ENCODE data around the gene SLAMF1. TPM values are rescaled to one million over a fixed set of nuclear protein-coding genes. Genes with fewer than 3 reads are reported as not detected.
A peak's percentile ranks its signal among the peaks of the same experiment; 100 is the strongest.
"Not testable (repeated sequence)": the region's sequence is repeated elsewhere in the genome, so short reads cannot be mapped to it uniquely, and the experiment has no call there.

The SLAMF1 gene
- total and polyA plus RNA-seq, 2 donors (not counting 1 experiment from before 2014, with no cell fraction given) = 20.7 to 42.3 TPM

DNA sequence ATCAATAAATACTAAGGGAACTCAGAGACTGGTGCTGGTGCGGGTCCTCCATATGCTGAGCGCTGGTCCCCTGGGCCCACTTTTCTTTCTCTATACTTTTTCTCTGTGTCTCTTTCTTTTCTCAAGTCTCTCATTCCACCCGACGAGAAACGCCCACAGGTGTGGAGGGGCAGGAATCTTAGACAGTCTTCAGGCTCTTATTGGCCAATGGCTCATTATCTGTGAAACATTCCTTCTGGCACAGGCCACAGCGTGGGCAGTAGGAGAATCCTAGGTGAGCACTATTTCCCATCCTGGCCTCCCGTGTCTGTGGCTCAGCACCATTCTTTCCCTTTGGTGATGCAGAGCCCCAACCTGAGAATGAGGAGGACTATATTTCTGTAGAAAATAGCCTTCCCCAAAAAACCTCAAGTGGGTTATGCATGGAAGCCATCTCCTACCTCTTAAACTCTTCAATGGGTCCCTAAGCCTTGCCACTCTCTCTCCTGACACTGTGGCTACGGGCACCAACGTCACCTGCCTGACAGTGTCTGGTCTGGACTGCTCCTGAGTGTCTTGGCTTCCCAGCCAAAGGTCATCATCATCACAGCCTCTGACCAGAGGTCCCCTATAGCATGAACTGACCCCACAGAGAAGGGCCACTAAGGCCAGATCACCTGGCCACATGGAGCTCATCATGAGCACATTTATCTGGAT lies 6.2 kb upstream of the SLAMF1 start:
- WGBS (ENCODE audit: insufficient coverage) = 57% methylated on average over 4 of the region's 9 CpGs
- Histone ChIP-seq H3K4me3 (ENCODE audit: control extremely low read depth in 1 of 5, extremely low read depth in 1 of 5, insufficient read depth in 1 of 5, low read depth in 2 of 5, low read length in 4 of 5) (peak overlapping the region in 2 of 5 experiments; percentile 25 to 27), H3K9me3 (ENCODE audit: control extremely low read depth in 1 of 3, control insufficient read depth in 2 of 3, insufficient read depth in 1 of 3, low read length in 2 of 3) (no peaks in the 10 kb centered on the region), H4K20me1 (ENCODE audit: control insufficient read depth, insufficient read depth, low read length, poor library complexity, severe bottlenecking) (no peaks in the 10 kb centered on the region), H3K4me1 (ENCODE audit: control insufficient read depth in 2 of 2, insufficient read depth in 2 of 2, low read length in 2 of 2) (peaks cover 60 to 79% of the 10 kb centered on the region in 2 donors), H2AFZ (ENCODE audit: insufficient read depth, low read depth, low read length, poor library complexity, severe bottlenecking) (peak overlapping the region; percentile 47), H3K4me2 (replicated peaks; ENCODE audit: low read depth, low read length, poor library complexity, severe bottlenecking) (peak overlapping the region; percentile 68), H3K27ac (ENCODE audit: low read length in 2 of 2) (peak overlapping the region; percentile 63 to 82), H3K9ac (ENCODE audit: low read length) (peak overlapping the region; percentile 30), H3K36me3 (replicated peaks in 1 of 2; ENCODE audit: control extremely low read depth in 1 of 2, control insufficient read depth in 1 of 2, extremely low read depth in 1 of 2, insufficient read depth in 2 of 2, low read length in 1 of 2) (no peaks in the 10 kb centered on the region), H3K27me3 (replicated peaks in 1 of 4; ENCODE audit: control extremely low read depth in 1 of 4, control insufficient read depth in 3 of 4, insufficient read depth in 4 of 4, low read length in 3 of 4) (no peaks in the 10 kb centered on the region), H3K79me2 (ENCODE audit: control insufficient read depth, insufficient read depth, low read length) (peaks cover 94% of the 10 kb centered on the region)
- Mint-ChIP-seq H3K27ac (peak overlapping the region; percentile 96), H3K4me3 (peak overlapping the region; percentile 84), H3K4me1 (peaks cover 87% of the 10 kb centered on the region), H3K27me3 (no peaks in the 10 kb centered on the region), H3K9me3 (ENCODE audit: insufficient read depth) (peaks cover 4% of the 10 kb centered on the region)
- DNase-seq (no peak), ATAC-seq (ENCODE audit: low read depth) (peak; percentile 18)
- POLR2A ChIA-PET = no interaction called here
- CTCF ChIA-PET = interaction anchor here (0.9 to 1.5 kb wide), 2 partner anchors 21 to 35 kb away, joined by 3 read pairs; no protein-coding TSS in a partner anchor
- no peak for TF ChIP-seq CTCF (IDR thresholded peaks at IDR 0.05)
- no peak for TF ChIP-seq EZH2 (IDR thresholded peaks at IDR 0.05; ENCODE audit: borderline replicate concordance, insufficient read depth, low read depth, low read length, poor library complexity, severe bottlenecking)
- intact Hi-C loops (cut with micrococcal nuclease) = no loop called here

- H4K20me1 ChIP-seq (ENCODE audit: control insufficient read depth, insufficient read depth, low read length, poor library complexity, severe bottlenecking); ATAC-seq (ENCODE audit: low read depth); H3K36me3 ChIP-seq (replicated peaks in 1 of 2; ENCODE audit: control extremely low read depth in 1 of 2, control insufficient read depth in 1 of 2, extremely low read depth in 1 of 2, insufficient read depth in 2 of 2, low read length in 1 of 2); POLR2A ChIA-PET; H3K27me3 Mint-ChIP-seq; H3K9me3 Mint-ChIP-seq (ENCODE audit: insufficient read depth); intact Hi-C loops (cut with micrococcal nuclease); H3K9me3 ChIP-seq (ENCODE audit: control extremely low read depth in 1 of 3, control insufficient read depth in 2 of 3, insufficient read depth in 1 of 3, low read length in 2 of 3); H3K27me3 ChIP-seq (replicated peaks in 1 of 4; ENCODE audit: control extremely low read depth in 1 of 4, control insufficient read depth in 3 of 4, insufficient read depth in 4 of 4, low read length in 3 of 4): not testable (repeated sequence)
- Histone ChIP-seq H3K4me2 (replicated peaks; ENCODE audit: low read depth, low read length, poor library complexity, severe bottlenecking) (peak overlapping the region; percentile 40), H2AFZ (ENCODE audit: insufficient read depth, low read depth, low read length, poor library complexity, severe bottlenecking) (peak overlapping the region; percentile 49), H3K79me2 (ENCODE audit: control insufficient read depth, insufficient read depth, low read length) (peaks cover 96% of the 10 kb centered on the region), H3K9ac (ENCODE audit: low read length) (peak overlapping the region; percentile 30), H3K4me3 (ENCODE audit: control extremely low read depth in 1 of 5, extremely low read depth in 1 of 5, insufficient read depth in 1 of 5, low read depth in 2 of 5, low read length in 4 of 5) (peak overlapping the region in 2 of 5 experiments; percentile 15 to 34), H3K4me1 (ENCODE audit: control insufficient read depth in 2 of 2, insufficient read depth in 2 of 2, low read length in 2 of 2) (peaks cover 60 to 81% of the 10 kb centered on the region in 2 donors), H3K27ac (ENCODE audit: low read length in 2 of 2) (peak overlapping the region; percentile 63 to 82)
- peak; percentile 58 for DNase-seq
- Mint-ChIP-seq H3K4me3 (peak overlapping the region; percentile 84), H3K4me1 (peaks cover 86% of the 10 kb centered on the region), H3K27ac (peak overlapping the region; percentile 96)
- no CpG with 5 or more reads among the region's 8 CpGs for WGBS (ENCODE audit: insufficient coverage)
- CTCF ChIA-PET = interaction anchor here (0.8 to 1.5 kb wide), 4 partner anchors 11 to 23 kb away, joined by 3 to 9 read pairs (median 4); no protein-coding TSS in a partner anchor
These were observed 5.3 kb upstream of the SLAMF1 start for GRCh38 chr1:160652065-160652641.
